ENCODE measurements around the gene METTL6.

DNA sequence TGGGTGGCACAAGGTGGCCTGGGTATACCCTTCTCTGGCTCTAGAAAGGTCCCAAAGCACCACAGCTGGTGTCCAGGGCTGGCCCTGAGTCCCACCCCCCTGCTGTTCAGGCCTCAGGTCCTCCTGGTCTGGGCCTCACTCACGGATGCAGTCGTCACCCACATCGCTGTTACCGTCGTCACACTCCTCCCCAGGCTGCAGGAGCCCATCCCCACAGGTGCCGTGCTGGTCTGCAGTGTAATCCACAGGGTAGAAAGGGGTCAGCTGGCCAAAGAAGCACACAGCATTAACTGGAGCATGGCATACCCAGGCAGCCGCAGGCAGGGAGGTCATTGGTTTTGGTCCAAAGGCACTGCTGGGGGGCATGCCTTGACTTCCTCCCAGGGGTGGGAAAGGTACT is 28.4 kb upstream of the METTL6 start:
- TF ChIP-seq CTCF (optimal IDR thresholded peaks at IDR 0.05 in 1 of 3, IDR thresholded peaks at IDR 0.05 in 1 of 3, conservative IDR thresholded peaks at IDR 0.05 in 1 of 3; ENCODE audit: extremely low read depth in 1 of 3, insufficient read depth in 2 of 3, low read length in 3 of 3), result no peak
- TF ChIP-seq EZH2 (IDR thresholded peaks at IDR 0.05; ENCODE audit: low read length), result no peak
